Psoas muscle (tissue), 8 donors: ENCODE measurements around the gene AP3M1. TPM values are rescaled to one million over a fixed set of nuclear protein-coding genes. Genes with fewer than 3 reads are reported as not detected.
A peak's percentile ranks its signal among the peaks of the same experiment; 100 is the strongest.

Source experiments
- ATAC-seq, 4 donors: fragments of 200-7000 bp; cut with Tn5 transposase; one replicate each; pipeline ENCODE4 v1.9.1; 2020; ENCODE audit warnings: moderate library complexity in 3 of 4, mild to moderate bottlenecking in 2 of 4
- DNase-seq, 2 donors: peaks; one replicate each; pipeline ENCODE4 v3.0.0-alpha.2; 2020
- H3K27ac ChIP-seq: fragments of 200-600 bp; one replicate; pipeline ENCODE4 v1.8.0; 2022
- H3K27me3 ChIP-seq, 3 donors: fragments of 200-600 bp in 1 of 3; one replicate each; pipeline versions ENCODE4 v1.6.1 to v1.8.0; 2013 to 2022; ENCODE audit warnings: low read length in 2 of 3, mild to moderate bottlenecking in 2 of 3, moderate library complexity in 1 of 3; ENCODE audit not compliant: insufficient read depth in 3 of 3
- H3K36me3 ChIP-seq, 2 donors: fragments of 200-600 bp in 1 of 2; one replicate each; pipeline versions ENCODE4 v1.6.1 to v1.8.0; 2013 to 2022; ENCODE audit warnings: low read depth in 1 of 2, mild to moderate bottlenecking in 1 of 2, moderate library complexity in 1 of 2; ENCODE audit not compliant: insufficient read depth in 1 of 2
- H3K4me1 ChIP-seq: fragments of 200-600 bp; one replicate; pipeline ENCODE4 v1.8.0; 2022
- H3K4me3 ChIP-seq: fragments of 200-600 bp; one replicate; pipeline ENCODE4 v1.8.0; 2022; ENCODE audit warnings: mild to moderate bottlenecking
- H3K9me3 ChIP-seq: fragments of 200-600 bp; one replicate; pipeline ENCODE4 v1.8.0; 2022
- WGBS, 3 donors: extraction: QIAGEN DNeasy Blood & Tissue Kit; methylation state at CpG; one replicate each; pipeline versions ENCODE4 v1.1.6 to v1.1.7; 2013; 5-methylcytosine and 5-hydroxymethylcytosine counted together
- intact Hi-C, 2 donors: fragments of 100-400 bp; cut with DNase I; formaldehyde crosslinking; loops; one replicate each; pipeline versions ENCODE4 v1.11.0 to v1.14.2; 2022
- polyA plus RNA-seq, 3 donors: library from polyadenylated mRNA; stranded (reverse); fragments of 200-250 nt; gene quantifications; one replicate each; pipeline ENCODE4 v1.2.3, GENCODE V29; 2013
- total RNA-seq, 4 donors: library from RNA; stranded (reverse); fragmentation: NEBNext Ultra II Directional in 2 of 4; extraction: Animal tissue kit (Norgen Biotek cat#: 25700) in 2 of 4; gene quantifications; one replicate each; pipeline versions ENCODE4 v1.2.1 to v1.2.4, GENCODE V29; 2021 to 2023
- TF ChIP-seq, protein P1 (sequence below): fragments of 200-600 bp; IDR thresholded peaks from one replicate; pipeline ENCODE4 v1.8.0; 2022; ENCODE audit warnings: antibody characterized with exemption
- donor health status: healthy with polysubstance abuse.
- donor health status: DM: no; HTN: no; CAD: no; lungs with moderate emphysema.
- donor health status: Bipolar disorder and iron deficiency.
- donor health status: healthy.
- donor health status: DM: yes; HTN: yes; CAD: no.
- donor health status: DM: no; HTN: no; CAD: no.
- donor health status: DM: no; HTN: no; CAD: no.
- donor health status: DM: yes; HTN: yes; CAD: no.

The AP3M1 gene
- total and polyA plus RNA-seq, 7 donors: 9.5 to 26.9 (median 20.1) TPM

DNA sequence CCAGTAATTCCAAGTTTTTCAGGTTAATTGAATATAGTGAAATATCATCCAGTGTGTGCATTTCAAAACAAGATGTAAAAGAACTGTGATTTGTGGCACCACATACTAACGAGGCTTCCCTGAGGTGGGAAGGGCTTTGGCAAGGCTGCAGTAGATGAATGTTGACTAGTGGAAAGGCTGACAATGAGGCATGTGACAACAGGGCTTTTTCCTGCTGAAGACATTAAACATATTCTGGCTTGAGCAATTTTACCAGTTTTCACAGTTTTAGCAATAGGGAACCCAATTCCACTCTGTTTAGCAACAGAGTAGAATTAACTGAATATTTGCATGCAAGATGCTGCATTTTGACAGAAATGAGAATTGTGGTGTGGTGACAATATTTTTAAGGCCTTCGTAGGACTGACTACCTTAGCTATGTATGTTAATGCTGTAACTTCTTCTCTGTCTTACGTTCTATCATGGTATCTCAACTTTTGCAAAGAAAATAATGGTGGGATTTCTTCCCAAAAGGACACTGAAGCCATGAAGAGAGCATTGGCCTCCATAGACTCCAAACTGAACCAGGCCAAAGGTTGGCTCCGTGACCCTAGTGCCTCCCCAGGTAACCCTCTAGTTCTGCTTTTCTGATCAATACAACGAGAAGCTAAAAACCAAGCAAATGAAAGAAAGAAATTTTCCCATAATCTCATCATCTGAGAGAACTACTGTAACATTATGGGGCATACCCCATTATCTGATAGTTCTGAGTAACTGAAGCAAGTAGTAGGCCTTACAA, 68.5 kb downstream of the AP3M1 start:
- whole genome bisulfite sequencing, 3 donors: 57 to 71% (median 69%) methylated on average over 5 of the region's 5 CpGs
- ATAC-seq: no peak

DNA sequence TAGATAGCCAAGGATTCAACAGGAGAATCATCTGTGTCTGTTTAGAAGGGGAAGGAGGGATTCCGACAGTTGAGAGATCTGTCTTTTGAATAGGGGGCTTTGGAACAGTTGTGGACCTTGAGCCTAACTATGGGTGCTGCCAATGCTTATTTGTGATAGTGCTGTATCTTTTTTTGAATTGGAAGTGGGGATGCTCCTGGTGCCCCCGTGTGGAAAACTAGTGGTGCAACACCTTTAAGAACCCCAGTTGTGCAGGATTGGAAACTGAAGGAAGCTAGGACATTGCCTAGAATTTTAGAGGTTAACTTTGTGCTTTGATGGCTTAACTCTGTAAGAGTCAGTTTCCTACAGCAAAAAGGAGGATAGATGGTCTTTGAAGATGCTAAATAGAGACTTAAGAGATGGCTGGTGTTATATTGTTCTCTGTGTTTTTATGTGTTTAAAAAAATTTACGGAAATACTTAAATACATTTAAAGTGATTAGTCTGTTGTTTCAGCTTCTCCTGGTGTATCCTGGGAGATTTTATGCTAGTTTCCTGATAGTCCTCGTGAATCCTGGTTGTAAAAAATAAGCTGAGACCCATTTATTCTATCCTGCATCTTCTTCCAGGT, 69.3 kb downstream of the AP3M1 start:
- TF ChIP-seq, protein P1, sequence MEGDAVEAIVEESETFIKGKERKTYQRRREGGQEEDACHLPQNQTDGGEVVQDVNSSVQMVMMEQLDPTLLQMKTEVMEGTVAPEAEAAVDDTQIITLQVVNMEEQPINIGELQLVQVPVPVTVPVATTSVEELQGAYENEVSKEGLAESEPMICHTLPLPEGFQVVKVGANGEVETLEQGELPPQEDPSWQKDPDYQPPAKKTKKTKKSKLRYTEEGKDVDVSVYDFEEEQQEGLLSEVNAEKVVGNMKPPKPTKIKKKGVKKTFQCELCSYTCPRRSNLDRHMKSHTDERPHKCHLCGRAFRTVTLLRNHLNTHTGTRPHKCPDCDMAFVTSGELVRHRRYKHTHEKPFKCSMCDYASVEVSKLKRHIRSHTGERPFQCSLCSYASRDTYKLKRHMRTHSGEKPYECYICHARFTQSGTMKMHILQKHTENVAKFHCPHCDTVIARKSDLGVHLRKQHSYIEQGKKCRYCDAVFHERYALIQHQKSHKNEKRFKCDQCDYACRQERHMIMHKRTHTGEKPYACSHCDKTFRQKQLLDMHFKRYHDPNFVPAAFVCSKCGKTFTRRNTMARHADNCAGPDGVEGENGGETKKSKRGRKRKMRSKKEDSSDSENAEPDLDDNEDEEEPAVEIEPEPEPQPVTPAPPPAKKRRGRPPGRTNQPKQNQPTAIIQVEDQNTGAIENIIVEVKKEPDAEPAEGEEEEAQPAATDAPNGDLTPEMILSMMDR: peak; percentile 74
- H3K4me3 ChIP-seq: no peak overlapping the region
- WGBS, 3 donors: 50 to 52% (median 52%) methylated on average over 4 of the region's 4 CpGs
- peaks cover 32% of the 10 kb centered on the region for H3K4me1 ChIP-seq
- intact Hi-C loops: loop anchor here (1.0 to 5.0 kb wide), 3 partner anchors 79 to 195 kb away; no protein-coding TSS in a partner anchor
- no peaks in the 10 kb centered on the region for H3K27me3 ChIP-seq
- H3K36me3 ChIP-seq: peaks cover 0 to 57% of the 10 kb centered on the region in 2 donors
- H3K9me3 ChIP-seq: no peaks in the 10 kb centered on the region
- no peak for DNase-seq
- peak; percentile 51 to 62 (median 56) for ATAC-seq
- peak overlapping the region; percentile 52 for H3K27ac ChIP-seq

More for the DNA sequence above, 68.5 kb downstream of the AP3M1 start:
- Histone ChIP-seq H3K9me3 (no peaks in the 10 kb centered on the region), H3K4me3 (no peak overlapping the region), H3K27ac (no peak overlapping the region), H3K36me3 (peaks cover 0 to 59% of the 10 kb centered on the region in 2 donors), H3K27me3 (no peaks in the 10 kb centered on the region), H3K4me1 (peaks cover 32% of the 10 kb centered on the region)
- no peak for DNase-seq
- intact Hi-C loops: loop anchor here (1.0 to 5.0 kb wide), 3 partner anchors 80 to 196 kb away; no protein-coding TSS in a partner anchor
- TF ChIP-seq, protein P1: no peak

DNA sequence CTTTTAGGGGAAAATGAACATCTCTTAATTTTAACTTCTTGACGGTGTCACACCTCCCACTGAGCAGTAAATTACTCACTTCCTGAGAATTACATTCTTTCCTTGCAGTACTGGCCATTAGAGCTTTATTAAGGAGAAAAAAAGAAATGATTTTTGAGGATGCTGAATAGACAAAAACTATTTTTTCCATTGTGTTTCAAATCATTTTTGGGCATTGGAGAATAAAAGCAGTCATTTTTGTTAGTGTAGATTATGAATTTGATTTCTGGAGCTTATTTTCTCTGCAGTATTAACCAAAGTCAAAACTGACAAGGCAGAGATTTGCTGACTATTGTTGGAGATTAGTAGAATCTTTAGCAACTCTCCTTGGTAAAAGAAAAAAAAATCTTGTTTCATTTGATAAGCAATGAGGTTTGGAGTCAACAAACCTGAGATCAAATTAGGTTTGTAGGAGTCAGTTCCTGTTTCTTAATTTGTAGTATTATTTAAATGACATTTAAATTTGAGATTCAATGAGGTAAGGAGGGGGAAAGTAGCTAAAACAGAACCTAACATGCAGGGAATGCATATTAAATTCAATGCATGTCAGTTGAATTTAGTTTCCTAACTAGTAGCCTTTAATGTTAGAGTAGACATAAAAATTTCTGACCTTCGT, 70.6 kb downstream of the AP3M1 start:
- DNase-seq: no peak
- ATAC-seq: no peak
- WGBS, 3 donors: 64 to 75% (median 71%) methylated on average over 2 of the region's 2 CpGs
- H3K4me3 ChIP-seq: no peak overlapping the region
- intact Hi-C loops: loop anchor here (5.0 kb wide), 3 partner anchors 78 to 193 kb away; no protein-coding TSS in a partner anchor
- TF ChIP-seq, protein P1: no peak
- peak overlapping the region; percentile 62 for H3K27ac ChIP-seq
- no peaks in the 10 kb centered on the region for H3K27me3 ChIP-seq
- H3K36me3 ChIP-seq: peaks cover 0 to 56% of the 10 kb centered on the region in 2 donors
- H3K4me1 ChIP-seq: peaks cover 38% of the 10 kb centered on the region
- H3K9me3 ChIP-seq: no peaks in the 10 kb centered on the region

DNA sequence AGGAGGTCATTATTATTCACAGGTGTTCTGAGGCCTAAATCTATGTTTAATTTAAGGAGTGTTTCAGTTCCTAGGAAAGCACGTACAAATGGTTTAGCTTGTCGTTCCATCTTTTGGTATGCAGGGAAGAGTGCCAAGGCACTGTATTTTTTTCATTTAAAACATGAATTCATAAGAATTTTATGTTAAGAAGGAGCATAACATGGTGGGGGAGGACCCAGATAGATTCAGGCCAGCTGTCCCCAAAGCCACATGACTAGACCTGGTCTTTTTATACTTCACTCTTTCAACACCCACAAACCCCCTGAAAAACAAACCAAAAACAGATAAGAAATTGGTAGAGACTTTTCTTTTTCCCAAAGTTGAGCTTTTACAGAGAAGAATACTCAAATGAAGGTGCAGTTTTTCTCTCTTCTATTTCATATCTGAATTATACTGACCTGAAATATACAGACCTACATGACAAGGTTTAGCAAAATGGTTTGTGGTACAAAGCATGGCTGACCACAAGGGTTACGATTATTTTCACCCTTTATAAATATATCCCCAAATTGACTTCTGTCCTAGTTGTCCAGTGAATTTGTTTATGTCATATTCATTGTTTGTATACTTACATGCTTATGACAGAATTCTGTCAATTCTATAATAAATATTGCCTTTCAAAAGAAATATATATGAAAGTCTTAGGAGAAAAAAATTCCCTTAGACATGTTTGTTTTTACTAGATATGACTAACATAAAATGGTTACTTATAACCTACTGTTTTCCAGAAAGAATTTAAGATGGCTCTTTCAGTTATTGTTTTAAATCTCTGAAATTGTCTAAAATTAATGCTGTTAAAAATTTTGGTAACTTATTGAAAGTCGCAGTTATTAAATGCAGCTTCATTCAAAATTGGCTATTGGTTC, 71.3 kb downstream of the AP3M1 start:
- H3K4me3 ChIP-seq: no peak overlapping the region
- H3K36me3 ChIP-seq: peaks cover 0 to 56% of the 10 kb centered on the region in 2 donors
- intact Hi-C loops: loop anchor here in 1 of 2 donors (5.0 kb wide), 1 partner anchor 117 kb away; no protein-coding TSS in a partner anchor
- peaks cover 38% of the 10 kb centered on the region for H3K4me1 ChIP-seq
- no peaks in the 10 kb centered on the region for H3K27me3 ChIP-seq
- peak overlapping the region; percentile 62 for H3K27ac ChIP-seq
- DNase-seq: no peak
- no peak for ATAC-seq
- WGBS, 3 donors: 60 to 75% (median 66%) methylated on average over 4 of the region's 4 CpGs
- no peaks in the 10 kb centered on the region for H3K9me3 ChIP-seq
- TF ChIP-seq, protein P1: no peak
